Measurements from ENCODE around the gene CCDC28B.

CCDC28B gene

GRCh38 chr1:32223683-32224082 is 23.3 kb downstream of the CCDC28B start:
- H3K4me3 ChIP-seq (ENCODE audit: low read length): peak overlapping the region; percentile 78; the same call in 1 of the 2 replicates

GRCh38 chr1:32224285-32224684 is 23.9 kb downstream of the CCDC28B start:
- H3K4me3 ChIP-seq (ENCODE audit: low read length): no peak overlapping the region
- TF ChIP-seq ZNF274 (IDR thresholded peaks at IDR 0.05; ENCODE audit: low read depth, low read length): no peak

More at GRCh38 chr1:32223683-32224082, 23.3 kb downstream of the CCDC28B start:
- no peak for TF ChIP-seq ZNF274 (IDR thresholded peaks at IDR 0.05; ENCODE audit: low read depth, low read length)

GRCh38 chr1:32228771-32229170 is 28.4 kb downstream of the CCDC28B start:
- TF ChIP-seq ZNF274 (IDR thresholded peaks at IDR 0.05; ENCODE audit: low read depth, low read length): no peak
- no peak overlapping the region for H3K4me3 ChIP-seq (ENCODE audit: low read length)

- no peak for TF ChIP-seq ZNF274 (IDR thresholded peaks at IDR 0.05; ENCODE audit: low read depth, low read length)
- H3K4me3 ChIP-seq (ENCODE audit: low read length): no peak overlapping the region
Measured at GRCh38 chr1:32231843-32232432, 31.5 kb downstream of the CCDC28B start.

- no peak overlapping the region for H3K4me3 ChIP-seq (ENCODE audit: low read length)
- no peak for TF ChIP-seq ZNF274 (IDR thresholded peaks at IDR 0.05; ENCODE audit: low read depth, low read length)
Measured at GRCh38 chr1:32232558-32233304, 32.3 kb downstream of the CCDC28B start.

- no peak overlapping the region for H3K4me3 ChIP-seq (ENCODE audit: low read length)
- TF ChIP-seq ZNF274 (IDR thresholded peaks at IDR 0.05; ENCODE audit: low read depth, low read length): no peak
Measured at GRCh38 chr1:32234792-32235191, 34.4 kb downstream of the CCDC28B start.

GRCh38 chr1:32239337-32239736 is 38.9 kb downstream of the CCDC28B start:
- H3K4me3 ChIP-seq (ENCODE audit: low read length): no peak overlapping the region
- TF ChIP-seq ZNF274 (IDR thresholded peaks at IDR 0.05; ENCODE audit: low read depth, low read length): no peak

- no peak for TF ChIP-seq ZNF274 (IDR thresholded peaks at IDR 0.05; ENCODE audit: low read depth, low read length)
- H3K4me3 ChIP-seq (ENCODE audit: low read length): no peak overlapping the region
Measured at GRCh38 chr1:32239790-32240139, 39.4 kb downstream of the CCDC28B start.

- TF ChIP-seq ZNF274 (IDR thresholded peaks at IDR 0.05; ENCODE audit: low read depth, low read length): no peak
- H3K4me3 ChIP-seq (ENCODE audit: low read length): peak overlapping the region; percentile 53; the same call in 1 of the 2 replicates
Measured at GRCh38 chr1:32240140-32240951, 40.0 kb downstream of the CCDC28B start.

GRCh38 chr1:32241001-32241763 is 40.8 kb downstream of the CCDC28B start:
- peak overlapping the region; percentile 53; the same call in 1 of the 2 replicates for H3K4me3 ChIP-seq (ENCODE audit: low read length)
- TF ChIP-seq ZNF274 (IDR thresholded peaks at IDR 0.05; ENCODE audit: low read depth, low read length): no peak

- no peak overlapping the region for H3K4me3 ChIP-seq (ENCODE audit: low read length)
- no peak for TF ChIP-seq ZNF274 (IDR thresholded peaks at IDR 0.05; ENCODE audit: low read depth, low read length)
Measured at GRCh38 chr1:32242341-32242851, 42.0 kb downstream of the CCDC28B start.

GRCh38 chr1:32246888-32247273 is 46.5 kb downstream of the CCDC28B start, which contains the start of gene FAM167B:
Gene FAM167B, plus strand, starts transcription at chr1:32247222. Its CDS starts 200 bp downstream, at chr1:32247422.
- H3K4me3 ChIP-seq (ENCODE audit: low read length): no peak within 1 kb of the TSS
- TF ChIP-seq ZNF274 (IDR thresholded peaks at IDR 0.05; ENCODE audit: low read depth, low read length): no peak

- no peak overlapping the region for H3K4me3 ChIP-seq (ENCODE audit: low read length)
- no peak for TF ChIP-seq ZNF274 (IDR thresholded peaks at IDR 0.05; ENCODE audit: low read depth, low read length)
Measured at GRCh38 chr1:32247452-32247851, 47.1 kb downstream of the CCDC28B start.
